NK-92 (cell line): ENCODE data around the gene C2orf49.

Source experiments
- DNase-seq: peaks from one replicate; lab custom pipeline; 2025; ENCODE audit not compliant: unreplicated experiment; lab: John Stamatoyannopoulos, UW

C2orf49 gene

DNA sequence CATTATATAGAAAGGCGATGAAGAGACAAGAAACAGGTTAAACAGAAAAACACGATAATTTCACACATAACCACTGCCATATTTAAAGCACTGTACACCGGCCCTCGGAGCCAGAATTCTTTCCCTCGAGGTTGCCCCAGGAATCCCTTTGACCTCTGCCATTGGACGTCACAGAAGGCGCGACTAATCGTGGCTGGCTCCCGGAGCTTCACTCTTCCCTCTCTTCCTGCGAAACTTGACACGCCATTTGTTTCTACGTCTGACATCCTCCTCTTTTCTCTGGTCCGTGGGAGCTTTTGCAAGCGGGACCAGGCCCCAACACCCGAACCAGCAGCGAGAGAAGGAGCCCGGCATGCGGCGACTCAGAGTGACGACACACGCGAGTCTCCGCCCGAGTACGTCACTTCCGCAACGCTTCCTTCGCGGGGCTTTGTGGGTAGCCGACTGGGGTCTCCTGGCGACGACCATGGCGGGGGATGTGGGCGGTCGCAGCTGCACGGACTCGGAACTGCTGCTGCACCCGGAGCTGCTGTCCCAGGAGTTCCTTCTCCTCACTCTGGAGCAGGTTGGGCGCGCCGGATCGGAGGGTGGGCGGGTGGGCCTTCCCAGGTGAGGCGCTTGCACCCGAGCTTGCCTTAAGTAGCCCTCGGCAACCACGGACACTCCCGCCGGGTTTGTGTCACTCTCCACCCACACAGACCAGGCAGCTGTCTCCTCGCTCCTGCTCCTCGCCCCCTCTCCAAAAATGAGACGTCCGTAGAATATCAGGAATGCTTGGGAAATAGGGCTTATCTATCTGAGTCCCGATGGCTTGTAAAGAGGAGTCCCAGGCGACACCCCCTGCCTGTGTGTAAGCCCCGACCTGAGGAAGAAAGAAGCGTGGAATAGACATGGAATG, at the start of gene C2orf49:
C2orf49 (plus strand) TSS at position 419 of the 898 bp plus-strand sequence; CDS start at position 467, 48 bp downstream.
- DNase-seq: peak; percentile 44

DNA sequence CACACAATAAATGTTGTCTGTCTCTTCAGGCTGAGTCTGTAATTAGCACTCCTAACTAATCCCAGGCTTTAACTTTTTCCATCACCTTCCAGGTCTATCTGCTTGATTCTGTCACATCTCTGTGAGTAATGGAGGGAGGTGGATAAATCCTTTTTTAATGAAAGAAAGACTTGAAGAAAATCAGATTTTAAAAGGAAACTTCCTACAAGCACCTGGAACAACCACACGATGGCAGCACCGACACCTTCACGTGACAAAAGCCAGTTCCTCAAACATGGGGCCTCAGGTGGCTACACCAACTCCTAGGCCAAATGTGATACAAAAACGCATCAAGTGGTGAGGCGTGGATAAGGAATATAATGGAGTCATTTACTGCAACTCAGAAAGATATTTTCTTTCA, 49.6 kb upstream of the C2orf49 start:
- no peak for DNase-seq

DNA sequence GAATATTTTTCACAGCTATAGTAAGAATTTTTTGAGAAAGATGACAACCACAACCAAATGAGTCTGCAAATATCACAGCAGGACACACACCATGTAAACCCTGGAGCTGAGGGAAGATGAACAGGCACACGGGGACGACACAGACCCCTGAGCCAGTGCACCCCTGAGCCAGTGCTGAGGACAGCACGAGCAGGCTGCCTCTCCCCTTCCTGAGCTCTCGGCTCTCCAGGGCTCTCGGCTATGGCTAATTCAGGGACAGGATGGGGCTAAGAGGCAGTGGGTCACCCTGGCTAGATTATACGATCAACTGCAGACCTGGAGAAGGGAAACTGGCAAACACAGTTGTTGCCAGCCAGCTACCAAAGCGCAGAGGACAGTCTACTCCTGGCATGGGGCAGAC, 49.2 kb upstream of the C2orf49 start:
- no peak for DNase-seq

DNA sequence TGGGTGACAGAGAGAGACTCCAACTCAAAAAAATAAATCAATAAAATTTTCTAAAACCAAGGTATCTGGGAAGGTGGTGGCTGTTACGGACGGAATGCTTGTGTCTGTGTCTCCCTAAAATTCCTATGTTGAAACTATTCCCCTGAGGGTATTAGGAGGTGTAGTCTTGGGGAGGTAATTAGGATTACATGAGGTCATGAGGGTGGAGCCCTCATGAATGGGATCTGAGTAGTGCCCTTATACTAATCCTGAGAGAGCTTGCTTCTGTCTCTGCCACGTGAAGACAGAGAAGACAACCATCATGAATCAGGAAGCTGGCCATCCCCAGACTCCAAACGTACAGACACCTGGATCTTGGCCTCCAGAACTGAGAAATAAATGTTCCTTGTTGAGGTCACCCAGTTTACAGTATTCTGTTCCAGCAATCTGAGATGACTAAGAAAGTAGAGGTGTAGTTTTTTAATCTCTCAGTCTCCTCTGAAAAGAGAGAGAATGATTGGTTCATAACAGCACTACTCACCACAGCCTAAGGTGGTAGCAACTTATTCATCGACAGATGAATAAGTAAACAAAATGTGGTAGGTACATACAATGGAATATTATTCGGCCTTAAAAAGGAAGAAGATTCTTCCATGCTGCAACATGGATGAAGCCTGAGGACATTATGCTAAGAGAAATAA, 46.2 kb upstream of the C2orf49 start:
- DNase-seq: no peak

- DNase-seq: no peak
These were observed 45.4 kb upstream of the C2orf49 start for GRCh38 chr2:105291981-105292380.

DNA sequence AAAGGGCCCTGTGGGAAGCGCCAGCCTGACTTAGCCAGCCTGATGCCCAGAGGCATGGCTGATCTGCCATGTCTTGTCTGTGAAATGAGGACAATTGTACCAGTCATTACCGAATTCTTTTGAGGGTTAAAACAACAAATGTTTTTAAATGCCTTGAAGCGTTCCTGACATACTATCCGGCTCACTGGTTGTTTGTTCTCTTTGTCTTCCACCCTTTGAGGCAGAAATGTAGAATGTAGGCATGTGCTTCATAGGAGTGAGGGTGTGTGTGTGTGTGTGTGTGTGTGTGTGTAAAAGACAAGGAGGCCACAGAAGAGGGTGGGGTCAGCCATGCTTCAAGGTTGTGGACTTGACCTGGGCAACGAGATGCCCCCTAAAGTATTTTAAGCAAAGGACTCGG, 43.3 kb upstream of the C2orf49 start:
- DNase-seq: no peak

GRCh38 chr2:105294844-105295481, 42.4 kb upstream of the C2orf49 start:
- no peak for DNase-seq

GRCh38 chr2:105296017-105296611, 41.2 kb upstream of the C2orf49 start:
- no peak for DNase-seq

GRCh38 chr2:105297216-105297615, 40.1 kb upstream of the C2orf49 start:
- DNase-seq: no peak

DNA sequence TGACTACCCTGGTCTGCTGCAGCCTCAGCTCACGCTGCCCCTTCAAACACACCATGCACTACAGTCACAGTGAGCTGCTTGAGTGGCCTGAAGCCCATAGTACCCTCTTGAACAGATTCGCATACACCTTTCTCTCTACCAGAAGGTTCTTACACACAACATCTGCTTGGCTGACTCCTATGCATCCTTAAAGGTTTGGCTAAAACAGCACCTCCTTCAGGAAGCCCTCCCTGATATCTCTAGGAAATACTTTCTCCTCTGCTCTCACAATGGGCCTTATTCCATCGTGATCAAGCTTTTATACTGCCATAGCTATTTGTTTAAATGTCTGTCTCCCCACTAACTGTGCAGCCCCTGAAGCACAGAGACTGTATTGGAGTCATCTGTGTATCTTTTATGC, 39.3 kb upstream of the C2orf49 start:
- no peak for DNase-seq

- no peak for DNase-seq
These were observed 38.0 kb upstream of the C2orf49 start for GRCh38 chr2:105299290-105299689.

- DNase-seq: no peak
These were observed 35.7 kb upstream of the C2orf49 start for GRCh38 chr2:105301646-105302045.

DNA sequence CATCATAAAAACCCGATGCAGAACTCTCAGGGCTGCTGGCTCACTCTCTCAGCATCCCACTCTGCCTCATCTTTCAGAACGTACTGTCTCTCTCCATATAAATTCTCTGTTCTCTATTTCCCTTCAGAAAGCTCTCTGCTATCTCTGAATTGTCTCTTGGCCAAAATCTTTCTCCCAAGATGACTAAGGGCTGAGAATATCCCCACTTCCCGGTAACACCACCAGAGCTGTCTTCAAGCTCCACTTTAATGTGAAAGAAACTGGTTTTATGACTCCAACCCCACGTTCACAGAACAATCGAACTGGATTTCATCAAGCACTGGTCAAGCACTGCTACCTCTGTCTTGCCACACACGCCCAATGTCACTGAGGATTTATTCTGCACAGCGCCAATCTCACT, 30.2 kb upstream of the C2orf49 start:
- no peak for DNase-seq

DNA sequence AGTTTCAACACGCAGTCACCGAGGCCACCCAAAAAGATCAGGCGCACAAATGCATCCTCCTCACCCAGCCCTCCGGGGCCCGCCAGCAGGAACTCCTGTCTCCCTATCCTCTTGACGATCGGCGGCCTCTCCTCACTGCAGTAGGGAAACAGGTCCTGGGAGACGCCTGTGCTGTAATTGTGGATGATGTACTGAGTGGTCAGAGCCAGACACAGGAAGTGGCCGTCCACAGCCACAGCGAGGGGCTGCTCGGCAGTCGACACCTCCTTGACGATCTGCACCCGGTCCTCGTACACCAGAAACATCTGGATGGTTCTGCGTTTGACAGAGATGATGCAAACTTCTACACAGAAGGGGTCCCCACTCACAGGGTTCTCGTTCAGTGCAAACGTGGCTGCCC, 29.8 kb upstream of the C2orf49 start:
- no peak for DNase-seq

DNA sequence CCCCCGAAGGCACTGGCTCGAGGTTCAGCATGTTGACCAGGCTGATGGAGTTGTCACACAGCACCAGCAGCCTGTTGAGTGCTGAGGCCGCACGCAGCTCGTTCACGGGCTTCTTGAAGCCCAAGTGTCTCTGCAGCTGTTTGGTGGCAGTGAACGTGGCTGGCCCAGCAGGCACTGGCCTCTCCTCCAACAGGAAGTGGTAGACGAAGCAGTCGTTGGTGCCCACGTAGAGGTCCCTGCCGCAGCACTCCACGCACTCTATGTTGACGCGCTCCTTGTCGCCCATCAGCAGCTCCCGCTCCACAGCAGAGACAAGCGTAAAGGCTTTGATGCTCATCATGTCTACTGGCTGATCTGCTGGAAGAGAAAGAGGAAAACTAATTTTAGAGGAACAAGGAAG, 29.4 kb upstream of the C2orf49 start:
- no peak for DNase-seq

DNA sequence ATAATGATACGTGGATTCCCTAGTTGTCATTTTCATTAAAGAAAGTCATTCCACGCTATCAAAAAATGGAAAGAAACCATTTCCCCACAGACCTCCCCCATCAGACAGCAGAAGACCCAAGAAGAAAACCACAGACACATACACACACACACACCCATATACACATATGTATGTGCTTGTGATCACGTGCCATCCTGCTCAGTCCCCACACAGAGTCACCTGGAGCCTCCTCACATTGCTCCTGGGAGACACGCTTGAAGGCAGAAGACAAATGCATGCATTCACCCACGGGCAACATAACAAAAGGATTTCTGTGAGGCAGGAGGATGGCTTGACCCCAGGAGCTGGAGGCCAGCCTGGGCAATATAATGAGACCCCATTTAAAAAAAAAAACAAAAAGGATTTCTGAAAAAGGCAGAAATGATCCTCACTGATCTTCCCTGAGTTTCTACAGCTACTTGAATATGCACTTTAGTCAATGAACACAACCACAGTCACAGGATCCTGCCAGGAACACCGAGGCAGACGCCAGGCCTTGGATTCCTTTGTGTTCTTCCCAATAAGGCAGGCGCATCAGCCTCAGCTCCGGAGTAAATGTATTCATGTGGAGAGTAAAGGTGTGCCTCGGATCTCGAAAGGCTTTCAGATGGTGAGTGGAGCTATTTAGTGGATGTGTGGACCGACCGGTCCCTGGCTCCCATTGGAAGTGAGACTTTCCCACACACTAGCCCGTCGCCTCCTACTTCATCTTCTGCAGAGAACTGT, 28.8 kb upstream of the C2orf49 start:
- DNase-seq: no peak

DNA sequence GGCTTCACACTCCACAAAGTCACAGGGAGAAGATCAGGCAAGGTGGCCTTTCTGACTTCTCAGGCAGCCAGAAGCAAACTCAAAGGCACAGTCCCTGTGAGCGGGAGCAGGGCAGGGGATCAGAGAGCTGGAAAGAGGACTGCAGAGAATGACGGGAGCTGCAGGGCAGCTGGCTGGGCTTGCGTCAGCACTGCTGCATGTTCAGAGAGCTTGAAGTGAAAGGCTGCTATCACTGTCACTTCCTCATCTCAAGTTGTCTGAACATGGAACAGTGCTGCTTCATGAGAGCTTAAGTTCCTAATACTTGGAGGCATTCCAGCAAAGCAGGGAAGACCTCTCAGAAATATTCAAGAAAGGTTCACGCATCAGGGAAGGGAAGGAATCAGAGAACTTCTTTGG, 28.2 kb upstream of the C2orf49 start:
- DNase-seq: no peak

GRCh38 chr2:105313877-105314276, 23.5 kb upstream of the C2orf49 start:
- DNase-seq: no peak

DNA sequence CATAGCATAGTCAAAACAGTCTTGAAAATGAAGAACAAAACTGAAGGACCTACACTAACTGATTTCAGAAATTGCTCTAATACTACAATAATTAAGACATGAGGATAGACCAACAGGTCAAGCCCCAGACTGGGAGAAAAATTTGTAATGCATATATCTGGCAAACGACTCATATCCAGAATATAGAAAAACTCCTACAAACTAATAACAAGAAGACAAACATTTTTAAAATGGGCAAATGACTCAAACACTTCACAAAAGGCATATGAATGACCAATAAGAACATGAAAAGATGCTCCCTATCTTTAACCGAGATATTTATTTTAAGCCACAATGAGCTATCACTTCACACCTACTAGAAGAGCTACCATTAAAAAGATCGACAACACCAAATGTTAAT, 22.0 kb upstream of the C2orf49 start:
- no peak for DNase-seq

DNA sequence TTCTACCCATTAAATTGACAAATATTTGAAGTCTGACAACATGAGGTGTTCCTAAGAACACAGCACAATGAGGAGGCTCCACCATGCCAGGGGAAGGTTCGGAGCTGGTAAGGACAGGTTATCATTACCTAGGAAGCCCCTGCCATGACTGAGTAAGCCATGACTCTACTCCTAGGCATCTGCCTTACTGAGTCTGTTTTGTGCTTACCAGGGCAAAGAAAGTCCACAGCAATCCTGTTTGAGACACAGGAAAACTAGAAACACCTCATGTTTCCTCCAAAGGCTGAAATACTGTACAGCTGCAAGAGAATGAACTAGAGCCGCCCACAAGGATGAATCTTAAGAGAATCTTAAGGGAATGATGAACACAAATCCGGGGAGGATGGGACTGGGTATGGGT, 19.4 kb upstream of the C2orf49 start:
- DNase-seq: no peak
